Measurements from ENCODE around the gene ADAM10. TPM values are rescaled to one million over a fixed set of nuclear protein-coding genes. Genes with fewer than 3 reads are reported as not detected.

ADAM10 gene
- total and polyA plus RNA-seq, 2 of the 8 experiments (the other 6 are each of a cell fraction or from before 2014, with no cell fraction given) = 46.5 to 163 TPM

DNA sequence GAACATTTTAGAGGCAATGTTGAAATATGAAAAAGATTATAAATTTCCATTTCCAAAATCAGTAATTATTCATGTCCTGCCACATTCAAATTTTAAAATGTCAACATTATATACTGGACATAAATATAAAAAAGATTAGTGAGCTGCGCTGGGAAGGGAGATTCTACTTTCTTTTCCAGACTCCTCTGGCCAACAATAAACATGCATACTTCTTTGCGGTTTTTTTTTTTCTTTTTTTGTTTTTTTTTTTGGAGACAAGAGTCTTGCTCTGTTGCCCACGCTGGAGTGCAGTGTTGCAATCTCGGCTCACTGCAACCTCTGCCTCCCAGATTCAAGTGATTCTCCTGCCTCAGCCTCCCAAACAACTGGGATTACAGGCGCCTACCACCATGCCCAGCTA lies 105.5 kb downstream of the ADAM10 start:
- no peak overlapping the region for H2BK12ac ChIP-seq (ENCODE audit: low read depth, low read length)
- H3K23me2 ChIP-seq (ENCODE audit: low read depth, low read length) = no peaks in the 10 kb centered on the region
- no peak overlapping the region for H3K9ac ChIP-seq (replicated peaks in 1 of 4; ENCODE audit: extremely low read depth in 1 of 4, low read depth in 3 of 4, low read length in 3 of 4)
- no peaks in the 10 kb centered on the region for H3K79me2 ChIP-seq (ENCODE audit: control insufficient read depth in 1 of 2, insufficient read depth in 2 of 2, low read length in 2 of 2)
- no peak overlapping the region for H2BK20ac ChIP-seq (ENCODE audit: low read length)
- H4K5ac ChIP-seq (ENCODE audit: insufficient read length, low read depth, low read length) = no peak overlapping the region
- no peak overlapping the region for H4K8ac ChIP-seq (ENCODE audit: extremely low read depth, insufficient read depth, low read length)
- H3K4me2 ChIP-seq (ENCODE audit: insufficient read depth in 1 of 2, low read depth in 2 of 2, low read length in 2 of 2) = no peak overlapping the region
- POLR2A ChIA-PET (ENCODE audit: partially characterized antibody) = no interaction called here
- no peak overlapping the region for H2BK5ac ChIP-seq (ENCODE audit: low read depth, low read length)
- no peaks in the 10 kb centered on the region for H3K27me3 ChIP-seq (replicated peaks in 1 of 4; ENCODE audit: control insufficient read depth in 3 of 4, extremely low read depth in 1 of 4, insufficient read depth in 3 of 4, low read length in 3 of 4)
- H3K4ac ChIP-seq (replicated peaks; ENCODE audit: insufficient read length, low read depth, low read length) = no peak overlapping the region
- H2AFZ ChIP-seq (ENCODE audit: low read length) = no peak overlapping the region
- no peak overlapping the region for H2BK15ac ChIP-seq (ENCODE audit: low read length)
- H3K23ac ChIP-seq (ENCODE audit: insufficient read length) = no peak overlapping the region
- no peak overlapping the region for H3K4me3 ChIP-seq (ENCODE audit: extremely low read depth in 1 of 4, insufficient read depth in 2 of 4, low read depth in 3 of 4, low read length in 4 of 4)
- no peaks in the 10 kb centered on the region for H3K4me1 ChIP-seq (replicated peaks in 1 of 4; ENCODE audit: control insufficient read depth in 3 of 4, insufficient read depth in 4 of 4, low read length in 3 of 4)
- H2AK5ac ChIP-seq (ENCODE audit: low read depth, low read length) = no peak overlapping the region
- CTCF ChIA-PET (ENCODE audit: partially characterized antibody) = no interaction called here
- TF ChIP-seq SAP30 (IDR thresholded peaks at IDR 0.05; ENCODE audit: insufficient read depth, insufficient replicate concordance, low read length) (no peak), SRF (IDR thresholded peaks at IDR 0.05; ENCODE audit: low read depth, low read length) (no peak), CHD2 (IDR thresholded peaks at IDR 0.05; ENCODE audit: low read length) (no peak), NRF1 (IDR thresholded peaks at IDR 0.05; ENCODE audit: low read depth, low read length) (no peak), RAD21 (IDR thresholded peaks at IDR 0.05 in 1 of 2, conservative IDR thresholded peaks at IDR 0.05 in 1 of 2; ENCODE audit: low read depth in 2 of 2, low read length in 2 of 2) (no peak), NANOG (IDR thresholded peaks at IDR 0.05; ENCODE audit: insufficient read depth, low read depth, low read length, poor library complexity, severe bottlenecking) (no peak), HDAC2 (IDR thresholded peaks at IDR 0.05; ENCODE audit: borderline replicate concordance in 1 of 2, low read depth in 2 of 2, low read length in 2 of 2) (no peak), RFX5 (IDR thresholded peaks at IDR 0.05; ENCODE audit: borderline replicate concordance, low read depth, low read length) (no peak), RBBP5 (IDR thresholded peaks at IDR 0.05; ENCODE audit: borderline replicate concordance, low read depth, low read length) (no peak), SIX5 (IDR thresholded peaks at IDR 0.05; ENCODE audit: low read depth, low read length) (no peak), POLR2A (IDR thresholded peaks at IDR 0.05; ENCODE audit: control extremely low read depth in 1 of 2, low read depth in 2 of 2, low read length in 2 of 2) (no peak)
- no peak overlapping the region for H3K56ac ChIP-seq (replicated peaks; ENCODE audit: insufficient read length, low read depth, low read length)
- 100% methylated on average over 5 of the region's 5 CpGs; no CpG with 5 or more reads in 1 of the 2 experiments for WGBS, 2 experiments (ENCODE audit: extremely low coverage in 1 of 2, insufficient coverage in 1 of 2, insufficient read length in 1 of 2, insufficient replicate concordance in 2 of 2, low coverage in 1 of 2, low lambda C conversion rate in 2 of 2, missing lambda C conversion rate in 1 of 2)
- no peak overlapping the region for H3K18ac ChIP-seq (ENCODE audit: extremely low read depth, low read length)
- H3K36me3 ChIP-seq (ENCODE audit: control insufficient read depth in 2 of 4, insufficient read depth in 4 of 4, low read length in 3 of 4) = peaks cover 0 to 18% (median 3%) of the 10 kb centered on the region in 4 experiments; a peak in 5 of 8 replicates
- H3K14ac ChIP-seq (ENCODE audit: insufficient read length) = no peak overlapping the region
- H4K20me1 ChIP-seq (replicated peaks in 1 of 2; ENCODE audit: control insufficient read depth in 1 of 2, insufficient read depth in 2 of 2, low read length in 2 of 2) = no peaks in the 10 kb centered on the region
- no peak overlapping the region for H2BK120ac ChIP-seq (replicated peaks; ENCODE audit: low read depth, low read length)
- H3K27ac ChIP-seq (ENCODE audit: low read depth, low read length) = no peak overlapping the region
- H3K79me1 ChIP-seq (ENCODE audit: low read depth, low read length) = no peaks in the 10 kb centered on the region
- DNase-seq (ENCODE audit: low read depth in 1 of 2, low spot score in 2 of 2) = no peak
- no peaks in the 10 kb centered on the region for H3K9me3 ChIP-seq (ENCODE audit: insufficient read depth in 2 of 2, low read depth in 1 of 2, low read length in 1 of 2)
- FAIRE-seq = no peak
- no peak overlapping the region for H4K91ac ChIP-seq (replicated peaks; ENCODE audit: insufficient read length, low read length)

All from H1 (cell line).